Head of caudate nucleus (tissue), 42 donors: Measurements from ENCODE around the gene JDP2.

Source experiments
- DNase-seq, 42 donors: peaks; one replicate each; pipeline versions ENCODE4 v3.0.0 to v3.0.0-alpha.2; 2020 to 2021; ENCODE audit warnings: mixed read lengths in 7 of 42
- intact Hi-C: fragments of 100-400 bp; cut with DNase I; formaldehyde crosslinking; loops from one replicate; pipeline ENCODE4 v1.15.0; 2022

Gene JDP2

GRCh38 chr14:75521415-75522199 is 93.8 kb downstream of the JDP2 start:
- intact Hi-C loops, result no loop called here
- no peak for DNase-seq

- intact Hi-C loops, result no loop called here
- peak in 27 of 42 donors; percentile 23 to 75 (median 47) for DNase-seq
Measured at GRCh38 chr14:75522224-75522982, 94.6 kb downstream of the JDP2 start, which contains the start of gene BATF. Gene BATF (plus strand): TSS chr14:75522469. CDS start chr14:75522683, 214 bp downstream.

GRCh38 chr14:75522983-75523318 is 95.1 kb downstream of the JDP2 start:
- intact Hi-C loops, result no loop called here
- peak in 23 of 42 donors; percentile 11 to 73 (median 44) for DNase-seq
